ENCODE data around the gene EEPD1. TPM values are rescaled to one million over a fixed set of nuclear protein-coding genes. Genes with fewer than 3 reads are reported as not detected.

EEPD1 gene
- total RNA-seq, 1 donor from 2014 or later, result 5.4 TPM

- Mint-ChIP-seq H3K4me3 (ENCODE audit: unreplicated experiment) (no peak overlapping the region), H3K9me3 (ENCODE audit: unreplicated experiment) (no peaks in the 10 kb centered on the region), H3K27ac (ENCODE audit: unreplicated experiment) (no peak overlapping the region), H3K4me1 (ENCODE audit: low read depth, unreplicated experiment) (peaks cover 25% of the 10 kb centered on the region), H3K36me3 (ENCODE audit: low read depth, unreplicated experiment) (peaks cover 4% of the 10 kb centered on the region), H3K27me3 (ENCODE audit: low read depth, unreplicated experiment) (no peaks in the 10 kb centered on the region)
- H3K9ac ChIP-seq (ENCODE audit: low read length), result no peak overlapping the region
- no peaks in the 10 kb centered on the region for H3K9me3 ChIP-seq (ENCODE audit: insufficient read depth, low read depth, low read length)
- H3K27ac ChIP-seq (ENCODE audit: low read depth, low read length), result no peak overlapping the region
- no peak overlapping the region for H3K4me2 ChIP-seq (ENCODE audit: low read length)
- H3K79me2 ChIP-seq (ENCODE audit: insufficient read depth, low read length), result no peaks in the 10 kb centered on the region
- no peaks in the 10 kb centered on the region for H3K27me3 ChIP-seq (ENCODE audit: insufficient read depth, low read length)
- FAIRE-seq (no peak), DNase-seq (ENCODE audit: low read depth) (peak; percentile 30)
- H2AFZ ChIP-seq (ENCODE audit: low read depth, low read length), result no peak overlapping the region
- no peak overlapping the region for H3K4me3 ChIP-seq (ENCODE audit: insufficient read depth, low read depth, low read length)
- H3K36me3 ChIP-seq (ENCODE audit: insufficient read depth, low read length), result no peaks in the 10 kb centered on the region
- H4K20me1 ChIP-seq (ENCODE audit: insufficient read depth, low read length), result no peaks in the 10 kb centered on the region
- TF ChIP-seq EZH2 (IDR thresholded peaks at IDR 0.05; ENCODE audit: insufficient read depth, low read length), result no peak
- TF ChIP-seq, protein P1, sequence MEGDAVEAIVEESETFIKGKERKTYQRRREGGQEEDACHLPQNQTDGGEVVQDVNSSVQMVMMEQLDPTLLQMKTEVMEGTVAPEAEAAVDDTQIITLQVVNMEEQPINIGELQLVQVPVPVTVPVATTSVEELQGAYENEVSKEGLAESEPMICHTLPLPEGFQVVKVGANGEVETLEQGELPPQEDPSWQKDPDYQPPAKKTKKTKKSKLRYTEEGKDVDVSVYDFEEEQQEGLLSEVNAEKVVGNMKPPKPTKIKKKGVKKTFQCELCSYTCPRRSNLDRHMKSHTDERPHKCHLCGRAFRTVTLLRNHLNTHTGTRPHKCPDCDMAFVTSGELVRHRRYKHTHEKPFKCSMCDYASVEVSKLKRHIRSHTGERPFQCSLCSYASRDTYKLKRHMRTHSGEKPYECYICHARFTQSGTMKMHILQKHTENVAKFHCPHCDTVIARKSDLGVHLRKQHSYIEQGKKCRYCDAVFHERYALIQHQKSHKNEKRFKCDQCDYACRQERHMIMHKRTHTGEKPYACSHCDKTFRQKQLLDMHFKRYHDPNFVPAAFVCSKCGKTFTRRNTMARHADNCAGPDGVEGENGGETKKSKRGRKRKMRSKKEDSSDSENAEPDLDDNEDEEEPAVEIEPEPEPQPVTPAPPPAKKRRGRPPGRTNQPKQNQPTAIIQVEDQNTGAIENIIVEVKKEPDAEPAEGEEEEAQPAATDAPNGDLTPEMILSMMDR (IDR thresholded peaks at IDR 0.05; ENCODE audit: insufficient read depth, low read depth, low read length), result no peak
- peaks cover 19% of the 10 kb centered on the region for H3K4me1 ChIP-seq (ENCODE audit: insufficient read depth, low read length)
These were observed 137.0 kb downstream of the EEPD1 start for GRCh38 chr7:36289833-36290661.

DNA sequence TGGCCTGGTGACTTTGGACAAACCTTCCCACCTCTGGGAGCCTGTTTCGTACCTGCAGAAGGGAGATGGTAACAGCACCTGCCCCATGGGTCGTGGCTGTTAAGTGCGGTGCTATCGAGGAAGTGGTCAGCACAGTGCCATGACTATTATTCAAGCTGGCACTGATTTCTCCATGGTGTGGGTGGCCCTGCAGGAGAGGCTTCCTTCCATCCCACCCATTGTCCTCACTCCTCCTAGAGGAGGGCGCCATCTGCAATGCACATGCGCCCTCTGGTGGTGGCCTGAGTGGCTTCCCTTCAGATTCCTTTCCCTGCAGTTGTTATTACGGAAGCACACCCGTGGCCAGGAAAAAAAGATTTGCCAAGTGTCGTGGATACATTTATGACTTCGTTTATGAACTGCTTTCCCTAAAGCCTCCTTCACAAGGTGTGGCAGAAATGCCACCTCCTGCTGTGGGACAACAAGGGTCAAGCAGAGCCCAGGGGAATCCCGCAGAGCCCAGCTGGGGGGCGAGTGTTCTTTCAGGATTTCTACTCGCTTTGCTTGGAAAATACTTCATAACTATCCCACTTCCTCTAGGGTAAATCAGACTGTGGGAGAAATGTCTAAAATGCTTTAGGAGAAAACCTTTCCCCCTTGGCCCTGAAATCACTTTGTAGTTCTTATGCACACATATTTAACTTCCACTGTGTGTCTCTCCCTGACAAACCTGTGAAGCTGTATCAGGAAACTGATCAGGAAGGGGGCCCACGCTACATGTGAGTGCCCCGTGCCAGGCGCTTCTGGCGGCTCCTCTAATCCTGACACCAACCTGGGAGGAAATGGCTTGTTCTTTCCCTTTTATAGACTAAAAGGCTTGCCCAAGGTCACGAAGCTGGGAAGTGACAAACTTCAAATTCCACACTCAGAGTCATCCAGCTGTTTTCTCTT is 138.6 kb downstream of the EEPD1 start:
- Histone ChIP-seq H3K4me1 (ENCODE audit: insufficient read depth, low read length) (peaks cover 19% of the 10 kb centered on the region), H3K36me3 (ENCODE audit: insufficient read depth, low read length) (no peaks in the 10 kb centered on the region), H3K4me2 (ENCODE audit: low read length) (peak overlapping the region; percentile 86), H3K9me3 (ENCODE audit: insufficient read depth, low read depth, low read length) (no peaks in the 10 kb centered on the region), H3K27ac (ENCODE audit: low read depth, low read length) (peak overlapping the region; percentile 63), H2AFZ (ENCODE audit: low read depth, low read length) (peak overlapping the region; percentile 83), H3K9ac (ENCODE audit: low read length) (peak overlapping the region; percentile 77), H3K4me3 (ENCODE audit: insufficient read depth, low read depth, low read length) (peak overlapping the region; percentile 58), H3K79me2 (ENCODE audit: insufficient read depth, low read length) (no peaks in the 10 kb centered on the region), H4K20me1 (ENCODE audit: insufficient read depth, low read length) (no peaks in the 10 kb centered on the region), H3K27me3 (ENCODE audit: insufficient read depth, low read length) (no peaks in the 10 kb centered on the region)
- peak; percentile 56 for DNase-seq (ENCODE audit: low read depth)
- Mint-ChIP-seq H3K4me1 (ENCODE audit: low read depth, unreplicated experiment) (peaks cover 25% of the 10 kb centered on the region), H3K36me3 (ENCODE audit: low read depth, unreplicated experiment) (peaks cover 2% of the 10 kb centered on the region), H3K4me3 (ENCODE audit: unreplicated experiment) (peak overlapping the region; percentile 60), H3K27ac (ENCODE audit: unreplicated experiment) (peak overlapping the region; percentile 91), H3K27me3 (ENCODE audit: low read depth, unreplicated experiment) (no peaks in the 10 kb centered on the region), H3K9me3 (ENCODE audit: unreplicated experiment) (no peaks in the 10 kb centered on the region)
- peak; percentile 58 for FAIRE-seq
- no peak for TF ChIP-seq EZH2 (IDR thresholded peaks at IDR 0.05; ENCODE audit: insufficient read depth, low read length)
- TF ChIP-seq, protein P1 (IDR thresholded peaks at IDR 0.05; ENCODE audit: insufficient read depth, low read depth, low read length), result peak; percentile 96

Data from astrocyte (in vitro differentiated cells and primary cell).